Measurements from ENCODE around the gene SMIM21.

Gene SMIM21

GRCh38 chr18:75407468-75408437 lies 19.8 kb downstream of the SMIM21 start:
- peaks cover 3% of the 10 kb centered on the region for H3K27me3 ChIP-seq (ENCODE audit: insufficient read depth, insufficient read length)
- H3K9me3 ChIP-seq (ENCODE audit: insufficient read depth, low read length): no peaks in the 10 kb centered on the region
- H3K9ac ChIP-seq (ENCODE audit: insufficient read length, low read depth): no peak overlapping the region
- no peak for TF ChIP-seq YY1 (IDR thresholded peaks at IDR 0.05; ENCODE audit: insufficient read depth, insufficient read length)
- TF ChIP-seq SUZ12 (IDR thresholded peaks at IDR 0.05; ENCODE audit: extremely low read depth, insufficient read depth, insufficient read length): no peak
- no peak for TF ChIP-seq ZNF274 (IDR thresholded peaks at IDR 0.05; ENCODE audit: low read depth, low read length)
- no peak overlapping the region for H3K4me3 ChIP-seq (ENCODE audit: insufficient read length, low read depth)
- DNase-seq (ENCODE audit: low read depth, low spot score): peak; percentile 51
- H3K36me3 ChIP-seq (ENCODE audit: insufficient read depth, insufficient read length, low read length): no peaks in the 10 kb centered on the region
- H3K4me1 ChIP-seq (ENCODE audit: insufficient read depth, insufficient read length): no peaks in the 10 kb centered on the region

GRCh38 chr18:75406491-75407445 lies 20.7 kb downstream of the SMIM21 start:
- Histone ChIP-seq H3K27me3 (ENCODE audit: insufficient read depth, insufficient read length) (peaks cover 3% of the 10 kb centered on the region), H3K9ac (ENCODE audit: insufficient read length, low read depth) (no peak overlapping the region), H3K9me3 (ENCODE audit: insufficient read depth, low read length) (no peaks in the 10 kb centered on the region), H3K4me3 (ENCODE audit: insufficient read length, low read depth) (no peak overlapping the region), H3K4me1 (ENCODE audit: insufficient read depth, insufficient read length) (no peaks in the 10 kb centered on the region), H3K36me3 (ENCODE audit: insufficient read depth, insufficient read length, low read length) (no peaks in the 10 kb centered on the region)
- TF ChIP-seq ZNF274 (IDR thresholded peaks at IDR 0.05; ENCODE audit: low read depth, low read length) (no peak), SUZ12 (IDR thresholded peaks at IDR 0.05; ENCODE audit: extremely low read depth, insufficient read depth, insufficient read length) (no peak), YY1 (IDR thresholded peaks at IDR 0.05; ENCODE audit: insufficient read depth, insufficient read length) (no peak)
- DNase-seq (ENCODE audit: low read depth, low spot score): no peak

DNA sequence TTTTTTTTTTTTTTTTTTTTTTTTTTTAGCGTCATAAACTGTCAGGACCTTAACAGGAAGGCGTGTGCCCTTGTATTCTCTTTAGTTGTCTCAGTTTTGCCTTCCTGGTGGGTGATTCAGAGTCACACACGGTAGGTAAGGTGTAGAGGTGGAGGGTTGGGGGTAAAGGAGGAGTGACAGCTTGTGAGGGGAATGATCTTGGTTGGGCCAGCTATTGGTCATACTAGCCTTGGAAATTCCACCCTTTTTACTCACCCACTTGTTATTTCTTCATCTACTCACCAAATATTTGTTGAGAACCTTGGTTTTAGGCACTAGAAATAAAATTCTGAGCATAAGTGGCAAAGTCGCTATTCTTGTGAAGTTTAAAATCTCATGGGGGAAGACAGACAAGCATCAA lies 22.2 kb downstream of the SMIM21 start:
- no peak for TF ChIP-seq SUZ12 (IDR thresholded peaks at IDR 0.05; ENCODE audit: extremely low read depth, insufficient read depth, insufficient read length)
- no peak for TF ChIP-seq YY1 (IDR thresholded peaks at IDR 0.05; ENCODE audit: insufficient read depth, insufficient read length)
- no peak for TF ChIP-seq ZNF274 (IDR thresholded peaks at IDR 0.05; ENCODE audit: low read depth, low read length)
- H3K36me3 ChIP-seq (ENCODE audit: insufficient read depth, insufficient read length, low read length): no peaks in the 10 kb centered on the region
- peaks cover 3% of the 10 kb centered on the region for H3K27me3 ChIP-seq (ENCODE audit: insufficient read depth, insufficient read length)
- H3K4me1 ChIP-seq (ENCODE audit: insufficient read depth, insufficient read length): no peaks in the 10 kb centered on the region
- no peak for DNase-seq (ENCODE audit: low read depth, low spot score)
- H3K4me3 ChIP-seq (ENCODE audit: insufficient read length, low read depth): no peak overlapping the region
- no peaks in the 10 kb centered on the region for H3K9me3 ChIP-seq (ENCODE audit: insufficient read depth, low read length)
- no peak overlapping the region for H3K9ac ChIP-seq (ENCODE audit: insufficient read length, low read depth)

- no peak for TF ChIP-seq SUZ12 (IDR thresholded peaks at IDR 0.05; ENCODE audit: extremely low read depth, insufficient read depth, insufficient read length)
- TF ChIP-seq YY1 (IDR thresholded peaks at IDR 0.05; ENCODE audit: insufficient read depth, insufficient read length): no peak
- TF ChIP-seq ZNF274 (IDR thresholded peaks at IDR 0.05; ENCODE audit: low read depth, low read length): no peak
- no peaks in the 10 kb centered on the region for H3K36me3 ChIP-seq (ENCODE audit: insufficient read depth, insufficient read length, low read length)
- H3K9me3 ChIP-seq (ENCODE audit: insufficient read depth, low read length): no peaks in the 10 kb centered on the region
- no peaks in the 10 kb centered on the region for H3K27me3 ChIP-seq (ENCODE audit: insufficient read depth, insufficient read length)
- DNase-seq (ENCODE audit: low read depth, low spot score): no peak
- no peaks in the 10 kb centered on the region for H3K4me1 ChIP-seq (ENCODE audit: insufficient read depth, insufficient read length)
- no peak overlapping the region for H3K9ac ChIP-seq (ENCODE audit: insufficient read length, low read depth)
- no peak overlapping the region for H3K4me3 ChIP-seq (ENCODE audit: insufficient read length, low read depth)
Measured at GRCh38 chr18:75400366-75400765, 27.1 kb downstream of the SMIM21 start.

DNA sequence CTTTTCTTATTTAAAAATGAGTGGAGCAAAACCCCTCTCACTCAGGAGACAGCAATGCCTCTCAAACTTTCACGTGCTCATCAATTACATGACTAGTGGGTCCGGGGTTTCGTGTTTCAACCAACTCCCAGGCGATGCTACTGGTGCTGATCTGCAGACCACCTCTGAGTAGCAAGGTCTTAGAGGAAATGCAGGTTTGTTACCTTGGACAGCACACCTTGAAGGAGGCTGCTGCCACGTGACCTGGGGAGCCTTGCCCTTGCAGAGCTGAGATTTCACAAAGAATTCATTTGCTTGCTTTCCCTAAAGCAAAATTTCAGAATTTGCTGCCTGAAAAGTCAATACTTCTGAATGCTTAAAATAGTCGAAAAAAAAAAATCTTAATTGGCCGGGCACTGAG lies 32.4 kb downstream of the SMIM21 start:
- no peak overlapping the region for H3K9ac ChIP-seq (ENCODE audit: insufficient read length, low read depth)
- no peaks in the 10 kb centered on the region for H3K36me3 ChIP-seq (ENCODE audit: insufficient read depth, insufficient read length, low read length)
- H3K9me3 ChIP-seq (ENCODE audit: insufficient read depth, low read length): no peaks in the 10 kb centered on the region

DNA sequence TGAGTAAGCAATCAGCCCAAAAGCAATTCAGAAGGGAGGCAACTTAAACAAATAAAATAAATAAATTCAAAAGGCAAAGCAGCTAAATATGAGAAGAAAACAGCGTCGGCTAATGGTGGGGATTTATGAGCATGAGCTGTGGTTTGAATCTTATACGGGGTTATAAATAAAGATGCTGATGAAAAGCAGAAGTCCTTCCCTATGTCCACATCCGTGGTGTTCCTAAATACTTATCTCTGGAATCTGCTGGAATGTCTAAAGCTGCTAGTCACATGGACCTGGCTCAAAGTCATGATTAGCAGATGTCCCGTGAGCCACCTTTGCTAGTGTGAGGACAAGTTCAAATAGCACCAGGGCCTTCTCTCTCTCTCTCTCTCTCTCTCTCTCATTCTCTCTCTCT lies 33.8 kb downstream of the SMIM21 start:
- DNase-seq (ENCODE audit: low read depth, low spot score): no peak
- no peaks in the 10 kb centered on the region for H3K27me3 ChIP-seq (ENCODE audit: insufficient read depth, insufficient read length)
- H3K9ac ChIP-seq (ENCODE audit: insufficient read length, low read depth): no peak overlapping the region
- H3K4me3 ChIP-seq (ENCODE audit: insufficient read length, low read depth): no peak overlapping the region
- TF ChIP-seq YY1 (IDR thresholded peaks at IDR 0.05; ENCODE audit: insufficient read depth, insufficient read length) (no peak), SUZ12 (IDR thresholded peaks at IDR 0.05; ENCODE audit: extremely low read depth, insufficient read depth, insufficient read length) (no peak), ZNF274 (IDR thresholded peaks at IDR 0.05; ENCODE audit: low read depth, low read length) (no peak)
- no peaks in the 10 kb centered on the region for H3K36me3 ChIP-seq (ENCODE audit: insufficient read depth, insufficient read length, low read length)
- no peaks in the 10 kb centered on the region for H3K4me1 ChIP-seq (ENCODE audit: insufficient read depth, insufficient read length)
- no peaks in the 10 kb centered on the region for H3K9me3 ChIP-seq (ENCODE audit: insufficient read depth, low read length)

More for the DNA sequence above, 32.4 kb downstream of the SMIM21 start:
- H3K4me3 ChIP-seq (ENCODE audit: insufficient read length, low read depth): no peak overlapping the region
- TF ChIP-seq YY1 (IDR thresholded peaks at IDR 0.05; ENCODE audit: insufficient read depth, insufficient read length): no peak
- TF ChIP-seq SUZ12 (IDR thresholded peaks at IDR 0.05; ENCODE audit: extremely low read depth, insufficient read depth, insufficient read length): no peak
- TF ChIP-seq ZNF274 (IDR thresholded peaks at IDR 0.05; ENCODE audit: low read depth, low read length): no peak
- H3K4me1 ChIP-seq (ENCODE audit: insufficient read depth, insufficient read length): no peaks in the 10 kb centered on the region
- no peak for DNase-seq (ENCODE audit: low read depth, low spot score)
- H3K27me3 ChIP-seq (ENCODE audit: insufficient read depth, insufficient read length): no peaks in the 10 kb centered on the region

All from NT2/D1 (cell line).